IMR-90 (cell line): ENCODE measurements around the gene ZBTB8A. TPM values are rescaled to one million over a fixed set of nuclear protein-coding genes. Genes with fewer than 3 reads are reported as not detected.
"Not testable (repeated sequence)": the region's sequence is repeated elsewhere in the genome, so short reads cannot be mapped to it uniquely, and the experiment has no call there.

Experiments
- ATAC-seq: fragments of 200-7000 bp; cut with Tn5 transposase; 2 replicates; pipeline ENCODE4 v1.9.1; 2020; ENCODE audit warnings: low read depth, mild to moderate bottlenecking, moderate library complexity
- BruUV-seq: library from RNA; stranded (reverse); fragments of 400-500 nt; replicated peaks from 2 replicates; lab custom pipeline; 2021; lab: Mats Ljungman, UMichigan
- CTCF ChIA-PET: fragments of 300-600 bp; formaldehyde crosslinking; extraction: SDS; loops from one replicate; lab custom pipeline; 2021; ENCODE audit warnings: antibody characterized with exemption; lab: Yijun Ruan, JAX
- POLR2A ChIA-PET: fragments of 300-600 bp; sonication (Branson Sonifier 250); formaldehyde crosslinking; loops from one replicate; lab custom pipeline; 2022; ENCODE audit warnings: antibody characterized with exemption; ENCODE audit not compliant: unreplicated experiment; lab: Charles Lee
- DNase-seq: peaks from one replicate; pipeline ENCODE4 v3.0.0; 2013
- H2AFZ ChIP-seq: replicated peaks from 2 replicates; pipeline ENCODE3; 2013; ENCODE audit warnings: low read length, mild to moderate bottlenecking; ENCODE audit not compliant: poor library complexity
- H2AK5ac ChIP-seq: 2 replicates; pipeline ENCODE4 v1.6.1; 2013; ENCODE audit warnings: low read depth, low read length, inconsistent platforms
- H2AK9ac ChIP-seq: replicated peaks from 2 replicates; pipeline ENCODE3; 2013; ENCODE audit warnings: mild to moderate bottlenecking, low read depth, low read length, moderate library complexity; ENCODE audit not compliant: poor library complexity
- H2BK120ac ChIP-seq: 2 replicates; pipeline ENCODE4 v1.6.1; 2013; ENCODE audit warnings: low read depth, low read length, inconsistent platforms
- H2BK15ac ChIP-seq: 3 replicates; pipeline ENCODE4 v1.6.1; 2013; ENCODE audit warnings: low read depth, low read length, inconsistent platforms
- H2BK20ac ChIP-seq: 2 replicates; pipeline ENCODE4 v1.6.1; 2013; ENCODE audit warnings: low read depth, mild to moderate bottlenecking, inconsistent platforms, low read length, moderate library complexity
- H2BK5ac ChIP-seq: 2 replicates; pipeline ENCODE4 v1.6.1; 2013; ENCODE audit warnings: mild to moderate bottlenecking, low read depth, low read length, inconsistent platforms; ENCODE audit not compliant: poor library complexity, severe bottlenecking
- H3K14ac ChIP-seq: replicated peaks from 2 replicates; pipeline ENCODE4 v1.6.1; 2013; ENCODE audit warnings: low read depth, low read length, inconsistent platforms
- H3K18ac ChIP-seq: 2 replicates; pipeline ENCODE4 v1.6.1; 2013; ENCODE audit warnings: low read depth, low read length, control low read depth
- H3K23ac ChIP-seq: 2 replicates; pipeline ENCODE4 v1.6.1; 2013; ENCODE audit warnings: low read depth, low read length, inconsistent platforms
- H3K27ac ChIP-seq: 2 replicates; pipeline ENCODE4 v1.5.1; 2013; ENCODE audit warnings: mild to moderate bottlenecking, control low read depth, low read length; ENCODE audit not compliant: insufficient read depth
- H3K27me3 ChIP-seq: 2 replicates; pipeline ENCODE4 v1.6.1; 2013; ENCODE audit warnings: low read length; ENCODE audit not compliant: control insufficient read depth, insufficient read depth
- H3K36me3 ChIP-seq: 2 replicates; pipeline ENCODE4 v1.6.1; 2013; ENCODE audit warnings: low read length, mixed read lengths; ENCODE audit not compliant: control insufficient read depth, insufficient read depth
- H3K4ac ChIP-seq: 2 replicates; pipeline ENCODE4 v1.6.1; 2013; ENCODE audit warnings: low read depth, low read length, inconsistent platforms
- H3K4me1 ChIP-seq: 2 replicates; pipeline ENCODE4 v1.6.1; 2013; ENCODE audit warnings: low read length, mixed read lengths; ENCODE audit not compliant: control insufficient read depth, insufficient read depth
- H3K4me2 ChIP-seq: 2 replicates; pipeline ENCODE4 v1.6.1; 2013; ENCODE audit warnings: low read depth, mild to moderate bottlenecking, control low read depth, low read length, moderate library complexity
- H3K4me3 ChIP-seq: 2 replicates; pipeline ENCODE4 v1.5.1; 2013; ENCODE audit warnings: low read depth, mild to moderate bottlenecking, control low read depth, low read length, moderate library complexity; ENCODE audit not compliant: insufficient read depth
- H3K56ac ChIP-seq: 2 replicates; pipeline ENCODE4 v1.6.1; 2013; ENCODE audit warnings: low read length, inconsistent platforms; ENCODE audit not compliant: insufficient read depth; ENCODE audit errors: extremely low read depth
- H3K79me1 ChIP-seq, 2 experiments: 2 replicates each; pipeline ENCODE4 v1.6.1; 2013; ENCODE audit warnings: low read length in 2 of 2, inconsistent platforms in 1 of 2, low read depth in 1 of 2
- H3K9ac ChIP-seq: 2 replicates; pipeline ENCODE4 v1.6.1; 2013; ENCODE audit warnings: low read depth, low read length, control low read depth
- H3K9me1 ChIP-seq: 2 replicates; pipeline ENCODE4 v1.6.1; 2013; ENCODE audit warnings: low read length, inconsistent platforms; ENCODE audit not compliant: insufficient read depth
- H3K9me3 ChIP-seq: 2 replicates; pipeline ENCODE4 v1.6.1; 2013; ENCODE audit warnings: low read length; ENCODE audit not compliant: control insufficient read depth, insufficient read depth
- H4K20me1 ChIP-seq: 2 replicates; pipeline ENCODE4 v1.6.1; 2013; ENCODE audit warnings: low read length, inconsistent platforms; ENCODE audit not compliant: insufficient read depth
- H4K5ac ChIP-seq: 2 replicates; pipeline ENCODE4 v1.6.1; 2013; ENCODE audit warnings: mild to moderate bottlenecking, low read depth, low read length, control low read depth
- H4K8ac ChIP-seq, 2 experiments: 2 replicates each; pipeline ENCODE4 v1.6.1; 2013; ENCODE audit warnings: low read depth in 2 of 2, low read length in 2 of 2, control low read depth in 1 of 2, inconsistent platforms in 1 of 2
- H4K91ac ChIP-seq: 2 replicates; pipeline ENCODE4 v1.6.1; 2013; ENCODE audit warnings: low read depth, low read length, inconsistent platforms; ENCODE audit not compliant: insufficient read depth
- WGBS, 2 experiments: methylation state at CpG; one replicate each; pipeline versions ENCODE4 v1.1.5 to v1.1.7; 2013; ENCODE audit warnings: missing lambda C conversion rate in 2 of 2; ENCODE audit not compliant: insufficient read length in 1 of 2; ENCODE audit errors: extremely low coverage in 2 of 2; 5-methylcytosine and 5-hydroxymethylcytosine counted together
- dilution Hi-C: fragments of 300-500 bp; cut with HindIII; formaldehyde crosslinking; loops from one replicate; pipeline ENCODE4 v1.14.3; 2018; ENCODE audit warnings: low sequenced_read_pairs; ENCODE audit not compliant: unreplicated experiment
- in situ Hi-C: fragments of 300-500 bp; cut with MboI; formaldehyde crosslinking; loops from 3 replicates; pipeline ENCODE4 v1.14.3; 2019; ENCODE audit warnings: low sequenced_read_pairs, inconsistent platforms, mixed read lengths
- intact Hi-C: fragments of 100-400 bp; cut with micrococcal nuclease; formaldehyde crosslinking; loops from 2 replicates; pipeline ENCODE4 v1.10.0; 2022
- polyA plus RNA-seq, 3 experiments: library from polyadenylated mRNA; depleted of rRNA; stranded (reverse); fragments of >200 nt; gene quantifications; 2 replicates each; pipeline ENCODE4 v1.2.3, GENCODE V29; 2012; ENCODE audit warnings: low replicate concordance in 1 of 3
- total RNA-seq: library from RNA; depleted of rRNA; stranded (reverse); fragments of >200 nt; gene quantifications from 2 replicates; pipeline ENCODE4 v1.2.3, GENCODE V29; 2012

ZBTB8A gene
- total and polyA plus RNA-seq, 2 of the 4 experiments (the other 2 are of a cell fraction) = 2.1 to 6.1 TPM

DNA sequence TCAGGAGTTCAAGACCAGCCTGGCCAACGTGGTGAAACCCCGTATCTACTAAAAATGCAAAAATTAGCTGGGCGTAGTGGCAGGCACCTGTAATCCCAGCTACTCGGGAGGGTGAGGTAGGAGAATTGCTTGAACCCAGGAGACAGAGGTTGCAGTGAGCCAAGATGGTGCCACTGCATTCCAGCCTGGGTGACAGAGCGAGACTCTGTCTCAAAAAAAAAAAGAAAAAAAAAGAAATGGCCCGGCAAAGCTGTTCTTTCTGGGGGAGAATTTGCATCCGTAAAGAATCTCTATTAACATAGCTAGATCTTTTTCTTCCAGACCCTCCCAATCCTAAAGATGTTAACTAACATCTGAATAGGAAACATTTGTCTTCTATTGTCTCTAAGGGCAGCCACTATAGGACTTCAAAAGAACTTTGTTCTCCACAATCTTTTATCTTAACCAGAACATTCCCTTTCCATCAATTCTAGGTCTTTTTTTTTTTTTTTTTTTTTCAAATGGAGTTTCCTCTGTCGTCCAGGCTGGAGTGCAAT lies 103.1 kb downstream of the ZBTB8A start:
- H3K36me3 ChIP-seq, H3K27me3 ChIP-seq, H4K8ac ChIP-seq, H4K5ac ChIP-seq, H3K18ac ChIP-seq, H2BK5ac ChIP-seq, H2BK20ac ChIP-seq, H3K4me2 ChIP-seq, H3K23ac ChIP-seq, H4K91ac ChIP-seq, H2AK9ac ChIP-seq, ATAC-seq, in situ Hi-C loops, H2AK5ac ChIP-seq, H3K9ac ChIP-seq, H3K4me1 ChIP-seq, H3K56ac ChIP-seq, H3K14ac ChIP-seq, H3K9me3 ChIP-seq, CTCF ChIA-PET, H2BK15ac ChIP-seq, H3K4me3 ChIP-seq, intact Hi-C loops, DNase-seq, H2AFZ ChIP-seq, POLR2A ChIA-PET, dilution Hi-C loops, H2BK120ac ChIP-seq, H3K27ac ChIP-seq, H3K9me1 ChIP-seq, BruUV-seq, H3K4ac ChIP-seq: not testable (repeated sequence)
- Histone ChIP-seq H3K79me1 (peaks cover 23 to 43% of the 10 kb centered on the region in 2 experiments), H4K20me1 (peaks cover 13% of the 10 kb centered on the region)
- 100% methylated on average over 4 of the region's 8 CpGs; no CpG with 5 or more reads in 1 of the 2 experiments for WGBS, 2 experiments
